ENCODE measurements around the gene ABCA13.

Gene ABCA13

DNA sequence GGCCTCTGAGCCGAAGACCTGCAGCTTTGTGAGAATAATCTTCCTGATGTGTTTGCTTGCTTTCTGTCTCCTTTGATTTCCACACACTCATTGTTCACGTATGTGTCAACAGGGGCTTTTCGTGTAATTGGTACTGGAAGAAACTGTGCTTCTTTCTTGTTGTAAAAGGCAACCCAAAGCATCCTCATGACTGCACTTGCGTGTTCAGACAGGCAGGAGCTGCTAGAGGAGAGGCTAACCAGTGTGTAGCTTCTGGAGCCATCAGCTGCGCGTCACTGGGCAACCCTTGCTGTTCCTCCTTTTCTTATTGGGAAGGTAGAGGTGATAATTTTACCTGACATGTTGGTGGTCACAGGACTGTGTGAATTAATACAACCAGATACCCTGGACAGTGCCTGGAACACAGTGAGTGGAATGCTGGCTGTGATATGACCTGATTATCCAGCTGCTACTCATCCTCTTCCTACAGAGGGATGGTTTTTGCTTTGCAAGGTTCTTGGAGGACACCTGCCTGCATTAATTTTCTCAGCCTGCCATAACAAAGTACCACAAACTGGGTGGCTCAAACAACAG lies 213.0 kb downstream of the ABCA13 start:
- no peak for DNase-seq

DNA sequence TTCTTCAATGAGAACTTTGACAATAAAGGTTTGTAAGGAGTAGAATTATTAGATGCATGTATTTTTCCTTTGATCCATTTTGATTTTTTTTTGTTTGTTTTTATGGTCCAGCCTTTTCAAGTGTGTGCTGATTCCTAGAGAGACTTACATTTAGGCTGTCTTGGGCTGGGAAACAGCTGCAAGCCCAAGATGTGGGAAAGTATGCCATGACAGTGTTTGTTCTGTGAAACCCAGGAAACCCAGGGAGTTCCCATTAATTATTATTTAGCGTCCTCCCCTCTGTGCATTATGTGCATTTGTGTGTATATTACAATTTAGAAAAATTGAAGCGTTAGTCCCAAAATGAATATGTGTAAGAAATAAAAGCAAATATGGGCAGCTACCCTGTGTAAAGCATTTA lies 216.7 kb downstream of the ABCA13 start:
- DNase-seq, result no peak

DNA sequence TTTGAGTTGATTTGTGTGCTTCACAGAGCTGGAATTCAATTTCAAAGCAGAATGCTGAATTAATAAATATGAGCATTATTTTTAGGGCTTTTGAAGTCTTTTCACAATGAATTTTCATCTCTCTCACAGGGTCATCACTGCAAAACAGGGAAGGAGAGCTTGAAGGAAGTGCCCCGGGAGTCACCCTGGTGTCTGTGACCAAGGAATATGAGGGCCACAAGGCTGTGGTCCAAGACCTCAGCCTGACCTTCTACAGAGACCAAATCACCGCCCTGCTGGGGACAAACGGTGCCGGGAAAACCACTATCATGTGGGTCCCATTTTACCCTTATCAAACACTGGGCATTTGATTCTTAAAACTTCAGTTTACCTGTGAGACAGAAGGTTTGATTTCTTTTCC lies 217.7 kb downstream of the ABCA13 start:
- DNase-seq, result no peak

DNA sequence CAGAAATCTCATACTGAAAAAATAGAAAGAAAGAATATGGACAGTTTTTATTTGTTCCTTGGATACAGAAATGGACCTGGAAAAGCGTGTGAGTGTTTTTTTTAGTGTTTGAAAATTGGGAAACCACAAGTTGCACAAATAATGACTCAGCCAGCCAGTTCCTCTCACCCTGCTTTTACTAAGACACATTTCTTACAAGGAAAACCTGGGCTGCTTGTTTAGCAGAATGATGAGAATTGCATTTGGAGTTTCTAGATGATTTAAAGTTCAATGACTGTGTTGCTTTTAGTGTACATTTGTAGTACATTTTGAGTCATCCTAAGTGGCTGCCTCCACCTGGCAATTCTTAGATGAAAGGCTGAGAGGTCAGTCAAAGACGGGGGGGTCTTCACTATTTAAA lies 218.7 kb downstream of the ABCA13 start:
- no peak for DNase-seq

DNA sequence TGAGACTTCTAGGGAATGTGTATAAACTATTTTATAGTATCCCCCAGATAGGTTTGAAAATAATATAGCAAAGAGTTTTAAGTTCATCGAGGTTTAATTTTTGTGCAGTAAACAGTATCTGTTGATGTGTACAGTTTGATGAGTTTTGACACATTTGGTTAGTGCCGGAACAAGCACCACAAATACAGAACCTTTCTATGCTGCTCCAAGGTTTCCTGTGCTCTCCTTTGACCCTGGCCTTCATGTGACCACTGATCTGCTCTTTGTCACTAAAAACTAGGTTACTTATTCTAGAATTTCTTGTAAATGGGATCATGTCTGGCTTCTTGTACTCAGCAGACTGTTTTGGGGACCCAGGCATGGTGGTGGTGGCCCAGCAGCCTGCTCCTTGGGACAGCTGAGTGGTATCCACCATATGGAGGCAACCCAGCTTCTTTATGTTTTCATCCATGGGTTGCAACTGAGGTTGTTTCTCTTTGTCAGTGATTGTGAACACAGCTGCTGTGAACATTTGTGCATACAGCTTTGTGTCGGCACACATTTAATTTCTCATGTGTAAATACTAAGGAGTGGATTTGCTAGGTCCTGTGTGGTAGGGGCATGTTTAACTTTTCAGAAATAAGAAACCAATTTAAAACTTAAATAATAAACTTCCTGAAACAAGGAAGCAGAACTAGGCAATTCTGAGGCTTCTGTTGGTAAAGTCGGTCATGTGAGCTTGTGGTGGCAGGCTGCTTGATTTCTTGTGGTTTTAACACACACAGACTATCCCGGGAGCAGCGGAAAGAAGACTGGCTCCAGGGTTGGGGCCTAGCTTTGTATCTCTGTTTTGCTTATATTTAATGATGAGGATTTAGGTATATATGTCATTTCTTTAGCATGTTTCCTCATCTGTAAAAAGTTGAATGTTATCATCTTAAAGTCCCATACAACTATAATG lies 219.4 kb downstream of the ABCA13 start:
- DNase-seq, result no peak

DNA sequence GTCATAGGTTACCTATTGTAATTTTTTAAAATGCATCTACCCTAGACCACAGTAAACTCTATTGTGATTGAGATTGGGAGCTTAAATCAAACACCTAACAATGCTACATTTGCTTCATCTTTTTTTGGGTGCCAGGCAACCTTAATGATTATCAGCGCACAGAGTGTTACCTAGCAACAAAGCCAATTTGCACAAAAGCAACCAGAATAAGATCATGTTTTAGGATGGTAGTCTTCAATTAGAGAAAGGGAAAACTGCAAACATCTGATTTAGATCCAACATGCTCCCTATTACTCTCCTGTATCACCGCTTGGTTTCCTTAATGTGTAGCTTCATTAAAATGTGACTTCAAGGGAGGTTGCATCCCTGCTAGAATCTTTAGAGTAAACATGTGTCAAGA lies 226.9 kb downstream of the ABCA13 start:
- no peak for DNase-seq

DNA sequence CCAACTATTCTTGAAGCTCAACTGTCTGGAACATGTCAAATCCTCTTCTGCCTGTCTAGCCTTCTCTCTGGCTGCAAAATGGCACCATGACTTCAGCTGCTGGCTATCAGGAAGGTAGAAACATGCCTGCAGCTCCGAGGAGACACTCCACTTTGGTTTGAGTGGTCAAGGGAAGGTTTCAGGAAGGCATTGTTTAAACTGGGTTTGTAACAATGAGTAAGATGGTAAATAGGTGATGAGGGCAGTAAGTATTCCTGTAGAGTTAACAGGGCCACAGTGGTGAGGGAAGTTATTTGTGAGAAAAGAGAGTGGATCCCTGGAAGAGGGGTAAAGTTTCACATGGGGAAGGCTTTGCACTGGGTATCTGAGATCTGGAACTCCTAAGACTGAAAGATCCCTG lies 231.5 kb downstream of the ABCA13 start:
- no peak for DNase-seq

DNA sequence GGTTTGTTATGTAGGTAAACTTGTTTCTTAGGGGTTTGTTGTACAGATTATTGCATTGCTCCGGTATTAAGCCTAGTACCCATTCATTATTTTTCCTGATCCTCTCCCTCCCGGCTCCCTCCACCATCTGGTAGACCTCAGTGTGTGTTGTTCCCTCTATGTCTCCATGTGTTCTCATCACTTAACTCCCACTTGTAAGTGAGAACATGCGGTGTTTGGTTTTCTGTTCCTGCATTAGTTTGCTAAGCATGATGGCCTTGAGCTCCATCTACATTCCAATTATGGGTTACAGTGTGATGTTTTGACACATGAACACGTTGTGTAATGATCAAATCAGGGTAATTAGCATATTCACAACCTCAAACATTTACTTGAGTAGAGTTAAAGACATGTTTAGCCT lies 237.5 kb downstream of the ABCA13 start:
- no peak for DNase-seq

DNA sequence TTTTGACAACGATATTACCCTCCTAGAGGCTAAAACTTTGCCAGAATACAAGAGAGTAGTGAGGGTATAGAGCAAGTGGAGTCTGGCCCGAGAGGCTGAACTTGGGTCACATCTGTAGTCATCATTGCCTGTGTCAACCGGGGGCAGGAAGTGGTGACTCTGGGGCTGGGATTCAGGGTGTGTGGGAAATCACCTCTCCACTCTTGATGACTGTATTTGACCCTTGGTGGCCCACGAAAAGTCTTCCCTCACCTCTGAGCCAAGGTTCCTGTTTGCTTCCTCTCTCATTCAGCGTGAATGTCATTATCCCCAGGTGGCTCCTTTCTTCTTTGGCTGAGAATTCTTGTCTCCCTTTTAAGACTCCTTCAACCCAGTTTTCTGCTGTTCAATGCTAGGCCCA lies 240.4 kb downstream of the ABCA13 start:
- DNase-seq, result no peak

DNA sequence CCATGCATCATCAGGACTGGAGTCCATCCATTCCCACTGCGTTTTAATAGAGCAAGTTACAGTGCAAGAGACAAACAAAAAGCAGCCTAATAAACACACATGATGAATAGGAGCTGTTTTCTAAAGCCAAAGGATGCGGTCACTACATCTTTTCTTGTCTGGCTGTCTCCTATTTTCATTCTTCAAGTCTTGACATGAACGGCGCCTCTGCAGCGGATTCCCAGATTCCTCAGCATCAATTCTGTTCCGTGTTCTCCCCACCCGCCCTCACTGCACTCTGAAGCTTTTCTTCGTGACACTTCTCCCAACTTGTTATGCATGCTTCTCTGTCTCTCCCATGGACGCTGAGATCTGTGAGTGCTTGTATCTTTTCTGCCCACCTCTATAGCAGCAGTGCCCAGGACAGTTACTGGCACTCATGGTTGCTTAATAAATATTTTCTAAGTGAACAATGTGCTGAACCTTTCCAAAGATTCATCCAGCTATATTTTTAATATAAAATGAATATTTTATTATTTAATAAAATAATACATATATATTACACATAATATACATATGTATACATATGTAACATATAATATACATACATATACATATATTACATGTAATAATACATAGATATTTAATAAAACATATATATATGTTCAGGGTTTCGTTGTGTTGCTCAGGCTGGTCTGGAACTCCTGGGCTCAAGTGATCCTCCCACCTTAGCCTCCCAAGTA lies 242.9 kb downstream of the ABCA13 start:
- DNase-seq, result no peak

DNA sequence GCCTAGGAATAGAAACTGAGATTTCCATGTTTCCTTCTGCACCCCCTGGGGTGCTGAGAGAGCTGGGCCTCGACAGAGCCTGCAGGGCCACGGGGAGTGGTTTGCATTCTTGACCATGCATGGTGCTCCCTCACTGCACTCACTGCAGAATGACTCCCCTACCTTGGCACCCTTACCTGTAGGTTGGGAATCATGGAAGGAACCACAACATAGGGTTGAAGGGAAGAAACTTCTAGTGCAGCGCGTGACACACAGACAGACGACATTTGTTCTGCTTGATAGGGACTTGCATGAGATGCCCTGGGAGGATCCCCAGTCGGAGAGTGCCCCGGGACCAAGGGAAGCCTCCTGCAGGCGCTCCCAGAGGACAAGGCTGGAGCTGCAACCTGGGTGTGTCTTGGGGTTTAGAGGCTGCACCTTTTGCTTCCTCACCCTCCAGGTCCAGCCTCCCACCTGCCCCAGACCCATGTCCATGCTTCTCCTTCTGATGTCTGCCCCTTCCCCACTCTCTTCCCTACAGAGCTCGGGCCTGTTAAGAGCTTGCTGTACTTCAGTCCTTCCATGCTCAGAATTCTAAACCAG lies 245.2 kb downstream of the ABCA13 start:
- DNase-seq, result no peak

DNA sequence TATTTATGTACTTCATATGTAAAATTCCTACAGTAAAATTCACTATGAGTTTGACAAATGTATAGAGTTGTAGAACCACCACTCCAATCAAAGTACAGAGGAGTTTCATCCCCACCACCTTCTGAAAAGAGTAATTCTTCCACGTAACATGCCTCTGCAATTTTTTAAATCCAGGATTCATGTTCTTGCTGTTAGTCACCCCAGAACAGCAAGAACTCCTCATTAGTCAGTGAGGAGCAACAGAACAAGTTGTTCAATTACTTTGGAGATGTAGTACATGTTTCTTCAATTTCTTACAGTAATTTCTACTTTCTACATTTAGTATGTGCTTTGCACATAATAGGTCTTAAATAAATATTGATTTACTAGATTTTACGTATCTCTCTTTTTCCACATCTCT lies 248.1 kb downstream of the ABCA13 start:
- no peak for DNase-seq

DNA sequence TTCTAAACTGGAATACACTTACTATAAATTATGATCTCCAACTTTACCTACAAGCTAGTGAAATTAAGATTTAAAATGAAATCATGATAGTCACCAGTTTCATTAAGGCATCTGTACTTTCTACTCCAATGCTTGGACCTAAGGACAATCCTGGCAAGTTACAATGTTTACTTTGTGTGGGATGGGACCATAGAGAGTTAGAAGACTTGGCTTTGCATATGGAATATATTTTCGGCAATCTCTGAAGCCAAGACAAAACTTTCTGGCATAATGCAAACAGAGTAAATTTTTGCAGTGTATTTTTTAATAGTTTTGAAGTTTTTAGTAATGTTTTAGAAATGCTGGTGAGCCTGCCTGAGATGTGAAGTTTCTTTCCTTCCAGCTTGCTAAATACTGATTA lies 248.9 kb downstream of the ABCA13 start:
- DNase-seq, result no peak

DNA sequence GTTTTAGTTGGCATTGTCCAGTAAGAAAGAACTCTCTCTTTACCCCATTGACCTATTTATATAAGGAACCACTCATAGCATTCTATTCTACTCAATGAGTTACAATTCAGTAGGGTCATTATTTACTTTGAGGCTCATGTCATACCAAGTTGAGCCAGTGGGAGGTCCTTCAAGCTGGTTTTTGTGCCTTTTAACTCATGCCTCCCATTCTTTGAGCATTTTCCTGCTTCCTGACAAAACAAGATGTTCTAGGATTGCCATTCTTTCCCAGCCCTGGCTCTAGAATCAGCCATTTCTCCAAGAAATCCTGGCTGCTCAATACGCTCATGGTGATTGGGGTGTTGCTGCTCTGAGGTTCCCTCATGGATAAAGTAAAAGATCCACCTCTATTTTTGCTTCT lies 250.1 kb downstream of the ABCA13 start:
- DNase-seq, result peak; percentile 20

DNA sequence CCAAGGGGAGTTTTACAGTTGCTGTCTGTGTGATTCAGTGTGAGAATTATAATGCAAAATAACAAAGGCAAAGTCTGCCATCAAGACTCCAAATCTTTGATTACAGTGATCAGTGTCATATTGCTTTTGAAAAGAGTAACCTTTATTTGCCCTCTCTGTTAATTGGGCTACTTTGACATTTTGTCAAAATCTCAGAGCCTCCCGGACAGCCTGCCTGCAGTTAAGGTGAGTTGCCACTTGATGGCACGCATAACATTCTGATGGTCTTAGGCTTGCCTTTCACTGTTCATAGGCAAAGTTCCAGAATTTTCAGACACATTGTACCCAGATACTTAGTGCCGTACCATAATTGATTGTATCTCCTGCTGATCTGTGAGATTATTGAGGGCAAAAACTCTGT lies 253.5 kb downstream of the ABCA13 start:
- no peak for DNase-seq

DNA sequence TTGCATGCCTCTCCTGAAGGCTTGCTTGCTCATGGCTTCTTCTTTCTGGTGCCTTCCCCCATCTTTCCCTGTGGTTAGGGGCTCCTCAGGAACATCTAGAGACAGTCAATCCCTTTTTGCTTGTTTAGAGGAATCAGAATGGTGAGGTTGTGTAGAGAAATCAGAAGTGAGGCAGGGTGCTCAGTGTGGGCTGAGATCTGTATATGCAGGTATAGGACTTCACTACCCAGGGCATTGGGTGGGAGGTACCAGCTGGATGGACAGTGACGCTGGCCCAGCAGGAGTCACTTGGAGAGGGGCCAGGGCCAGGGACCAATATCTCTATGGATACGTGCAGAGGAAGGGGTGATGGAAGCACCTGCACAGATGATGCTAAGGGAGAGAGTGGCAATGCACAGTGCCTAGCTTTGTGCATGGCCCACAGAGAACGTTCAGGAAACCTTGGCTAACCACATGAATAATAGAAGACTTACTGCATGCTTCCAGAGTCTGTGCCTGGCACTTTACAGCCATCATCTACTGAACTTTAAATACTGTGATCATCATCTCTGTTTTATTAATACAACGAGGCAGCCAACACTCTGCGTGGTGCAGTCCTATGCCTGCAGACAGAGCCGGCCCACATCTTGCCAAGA lies 255.2 kb downstream of the ABCA13 start:
- DNase-seq, result no peak

DNA sequence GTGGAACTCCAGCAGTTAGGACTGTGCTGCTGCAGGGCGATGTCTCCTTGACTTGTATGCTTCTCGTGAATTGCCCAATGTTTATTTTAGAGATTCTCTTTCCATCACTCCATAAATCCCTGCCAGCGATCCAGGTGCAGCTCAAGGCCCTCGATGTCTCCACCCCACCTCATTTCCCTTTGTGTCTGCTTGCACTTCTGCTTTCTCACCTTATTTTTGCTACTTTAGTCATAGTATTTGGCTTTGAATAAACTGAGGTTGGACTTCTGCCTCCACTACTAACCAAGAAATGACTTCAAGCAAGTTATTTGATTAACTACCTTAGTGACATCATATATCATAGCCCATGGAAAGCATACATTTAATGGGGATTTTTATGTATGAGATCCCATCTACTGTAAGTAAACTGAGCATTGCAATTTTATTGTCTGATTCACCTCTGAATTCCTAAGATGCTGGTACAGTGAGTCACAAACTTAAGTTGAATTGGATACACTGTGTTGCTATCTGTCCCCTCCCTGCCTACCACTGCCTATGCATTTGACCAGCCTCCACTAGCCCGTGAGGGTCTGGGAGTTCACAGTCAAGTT lies 255.8 kb downstream of the ABCA13 start:
- DNase-seq, result peak; percentile 44

DNA sequence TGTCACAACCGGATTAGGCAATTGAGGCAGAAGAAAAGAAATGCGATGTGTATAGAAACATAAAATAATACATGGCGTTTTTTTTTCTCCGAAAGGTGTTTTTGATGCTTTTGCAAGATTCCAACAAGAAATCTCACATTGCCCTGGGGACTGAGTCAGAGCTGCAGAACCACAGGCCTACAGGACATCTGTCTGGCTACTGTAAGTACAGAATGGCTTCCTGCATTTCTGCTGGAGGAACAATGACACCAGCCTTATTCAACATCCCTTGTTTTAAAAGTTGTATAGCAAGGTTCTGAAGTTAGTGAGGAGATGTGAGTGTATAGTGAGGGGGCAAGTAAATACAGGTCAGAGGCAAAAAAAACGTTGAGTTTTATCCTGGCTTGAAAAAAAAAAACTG lies 256.4 kb downstream of the ABCA13 start:
- no peak for DNase-seq

DNA sequence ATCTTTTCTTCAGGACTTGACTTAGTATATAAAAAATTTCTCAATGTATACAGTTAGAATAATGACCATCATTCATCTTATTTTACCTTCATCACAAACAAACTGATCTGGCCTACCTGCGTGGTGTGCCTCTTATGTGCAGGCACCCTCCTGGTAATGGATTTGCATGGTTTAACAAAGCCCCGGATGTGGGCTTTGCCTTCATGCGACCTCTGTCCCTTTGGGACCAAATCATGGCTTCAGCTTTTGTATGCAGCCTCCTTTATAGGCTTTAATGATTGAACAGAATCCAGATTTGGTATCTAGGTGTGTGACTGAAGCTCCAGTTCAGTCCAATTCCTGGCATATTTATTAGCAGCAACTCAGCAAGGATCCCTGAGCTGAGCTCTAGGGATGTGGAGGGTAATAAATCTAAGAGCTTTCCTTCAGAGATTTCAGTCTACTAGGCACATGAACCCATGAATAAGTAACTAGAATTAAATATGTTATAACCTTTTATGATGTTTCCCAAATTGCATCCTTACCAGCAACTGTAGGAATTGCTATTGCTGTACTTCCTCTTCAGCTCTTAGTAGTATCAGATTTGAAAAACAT lies 256.9 kb downstream of the ABCA13 start:
- no peak for DNase-seq

DNA sequence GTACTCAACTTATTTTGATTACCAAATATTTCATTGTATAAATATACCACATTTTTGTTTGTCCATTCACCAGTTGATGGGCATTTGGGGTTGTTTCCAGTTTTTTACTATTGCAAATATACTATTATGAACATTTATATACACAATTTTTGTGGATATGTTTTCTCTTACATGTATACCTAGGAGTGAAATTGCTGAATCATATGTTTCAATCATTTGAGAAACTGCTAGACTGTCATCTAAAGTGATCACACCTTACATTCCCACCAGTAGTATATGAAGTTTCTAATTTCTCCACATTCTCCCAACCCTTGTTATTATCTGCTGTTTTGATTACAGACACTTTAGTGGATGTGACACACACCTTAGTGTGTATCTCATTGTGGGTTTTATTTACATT lies 257.9 kb downstream of the ABCA13 start:
- DNase-seq, result no peak

DNA sequence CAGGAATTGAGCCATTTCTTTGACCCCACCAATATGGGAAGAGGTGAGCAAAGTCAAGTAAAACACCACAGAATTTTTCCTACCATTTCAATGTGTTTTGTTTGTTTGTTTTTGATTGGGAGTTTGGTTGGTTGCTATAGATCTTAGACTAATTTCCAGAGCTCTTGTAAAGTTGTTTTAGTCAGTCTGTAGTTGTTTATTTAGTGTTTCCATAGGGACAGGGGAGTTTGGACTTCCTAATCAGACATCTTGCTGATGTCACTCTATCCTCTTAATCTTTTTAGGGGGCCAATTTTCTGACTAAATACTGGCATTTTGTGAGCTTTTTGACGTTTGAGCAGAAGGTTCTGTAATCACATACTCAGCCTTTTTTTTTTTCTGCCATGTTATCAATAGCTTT lies 266.9 kb downstream of the ABCA13 start:
- DNase-seq, result no peak

DNA sequence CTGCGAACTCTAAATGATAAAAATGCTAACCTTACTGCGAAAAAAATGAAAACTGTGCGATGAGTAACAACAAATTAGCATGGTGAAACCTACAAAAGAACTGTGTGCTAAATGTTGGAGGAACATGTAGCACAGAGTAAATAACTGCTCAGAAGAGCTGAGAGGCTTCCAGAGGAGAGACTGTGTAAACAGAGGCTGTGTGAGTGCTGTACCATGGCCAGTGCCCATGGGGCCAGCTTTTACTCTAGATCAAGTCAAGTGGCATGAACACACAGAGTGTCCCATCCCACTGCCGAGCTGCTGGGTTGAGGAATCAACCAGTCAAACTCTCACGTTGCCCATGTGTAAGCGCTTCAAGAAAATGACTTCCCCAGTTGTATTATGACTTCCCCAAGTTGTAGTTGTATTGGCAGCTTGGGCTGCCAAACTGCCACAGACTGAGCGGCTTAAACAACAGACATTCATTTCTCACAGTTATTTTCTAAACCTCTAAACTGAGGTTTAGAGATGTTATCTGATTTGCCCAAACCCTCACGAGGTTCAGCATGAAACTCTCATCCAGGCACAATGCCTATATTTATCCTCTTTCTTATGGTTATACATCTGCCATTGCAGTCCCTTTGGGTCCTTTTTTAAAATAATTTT lies 270.7 kb downstream of the ABCA13 start:
- DNase-seq, result no peak

All from fibroblast of skin of right quadriceps (primary cell).